ENCODE results near the gene RPS6KL1.

RPS6KL1 gene, protein sequence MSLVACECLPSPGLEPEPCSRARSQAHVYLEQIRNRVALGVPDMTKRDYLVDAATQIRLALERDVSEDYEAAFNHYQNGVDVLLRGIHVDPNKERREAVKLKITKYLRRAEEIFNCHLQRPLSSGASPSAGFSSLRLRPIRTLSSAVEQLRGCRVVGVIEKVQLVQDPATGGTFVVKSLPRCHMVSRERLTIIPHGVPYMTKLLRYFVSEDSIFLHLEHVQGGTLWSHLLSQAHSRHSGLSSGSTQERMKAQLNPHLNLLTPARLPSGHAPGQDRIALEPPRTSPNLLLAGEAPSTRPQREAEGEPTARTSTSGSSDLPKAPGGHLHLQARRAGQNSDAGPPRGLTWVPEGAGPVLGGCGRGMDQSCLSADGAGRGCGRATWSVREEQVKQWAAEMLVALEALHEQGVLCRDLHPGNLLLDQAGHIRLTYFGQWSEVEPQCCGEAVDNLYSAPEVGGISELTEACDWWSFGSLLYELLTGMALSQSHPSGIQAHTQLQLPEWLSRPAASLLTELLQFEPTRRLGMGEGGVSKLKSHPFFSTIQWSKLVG

DNA sequence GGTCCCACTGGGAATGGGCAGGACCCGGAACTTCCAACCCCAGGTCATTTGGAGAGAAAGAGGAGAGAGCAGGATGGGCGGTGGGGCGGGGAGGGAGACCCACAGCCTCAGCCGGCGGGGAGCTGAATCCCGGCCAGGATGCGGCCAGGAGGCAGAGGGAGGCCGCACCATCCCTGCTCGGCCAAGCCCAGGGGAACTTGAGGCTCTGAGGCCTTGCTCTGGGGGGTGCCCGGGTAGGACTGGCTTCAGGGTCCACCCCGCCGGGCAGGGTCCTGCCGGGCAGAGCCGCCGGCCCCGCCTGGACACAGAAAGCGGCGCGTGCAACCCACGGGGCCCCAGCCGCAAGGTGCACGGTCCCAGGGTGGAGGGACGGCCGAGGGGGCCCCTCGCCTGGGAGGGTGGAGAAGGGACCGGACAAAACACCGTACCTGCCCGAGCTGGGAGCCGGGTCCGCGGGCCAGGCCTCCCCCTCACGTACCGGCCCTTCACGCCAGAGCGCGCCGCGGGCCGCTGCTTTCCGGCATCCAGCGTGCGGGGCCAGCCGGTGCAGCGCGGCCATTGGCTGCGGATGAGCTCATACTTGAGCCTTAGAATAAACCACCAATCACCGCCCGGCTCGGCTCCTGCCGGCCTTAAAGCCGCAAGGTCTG lies at the start of gene RPS6KL1:
Gene RPS6KL1 (minus strand): TSS at position 509 of the 650 bp plus-strand sequence. CDS start 1,719 bp downstream, outside the sequence.
- no peak for DNase-seq (ENCODE audit: low read depth, low spot score)

DNA sequence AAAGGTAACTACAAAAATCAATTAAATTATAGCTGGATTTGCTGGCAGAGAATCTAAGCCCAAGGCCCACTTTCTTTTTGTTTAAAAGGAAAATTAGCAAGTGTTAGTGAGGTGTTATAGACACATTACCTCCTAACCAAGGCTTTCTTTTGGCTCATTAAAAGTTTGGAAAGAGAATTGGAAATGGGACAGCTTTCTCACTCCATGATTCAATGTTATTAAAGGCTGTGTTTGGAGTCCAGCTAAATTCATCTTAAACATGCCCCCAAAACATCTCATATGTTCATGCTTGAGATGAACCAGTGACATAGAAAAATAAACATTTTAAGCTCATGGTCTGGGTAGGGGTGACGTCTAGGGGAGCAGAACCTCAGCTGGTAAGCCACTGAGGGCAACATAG lies 45.8 kb upstream of the RPS6KL1 start:
- no peak for DNase-seq (ENCODE audit: low read depth, low spot score)

GRCh38 chr14:74965486-74966153 lies 42.6 kb upstream of the RPS6KL1 start:
- DNase-seq (ENCODE audit: low read depth, low spot score) = no peak

GRCh38 chr14:74964787-74965485 lies 41.9 kb upstream of the RPS6KL1 start:
- no peak for DNase-seq (ENCODE audit: low read depth, low spot score)

GRCh38 chr14:74963705-74964271 lies 40.7 kb upstream of the RPS6KL1 start:
- DNase-seq (ENCODE audit: low read depth, low spot score) = no peak

- DNase-seq (ENCODE audit: low read depth, low spot score) = no peak
These were observed 40.2 kb upstream of the RPS6KL1 start for GRCh38 chr14:74963178-74963704.

DNA sequence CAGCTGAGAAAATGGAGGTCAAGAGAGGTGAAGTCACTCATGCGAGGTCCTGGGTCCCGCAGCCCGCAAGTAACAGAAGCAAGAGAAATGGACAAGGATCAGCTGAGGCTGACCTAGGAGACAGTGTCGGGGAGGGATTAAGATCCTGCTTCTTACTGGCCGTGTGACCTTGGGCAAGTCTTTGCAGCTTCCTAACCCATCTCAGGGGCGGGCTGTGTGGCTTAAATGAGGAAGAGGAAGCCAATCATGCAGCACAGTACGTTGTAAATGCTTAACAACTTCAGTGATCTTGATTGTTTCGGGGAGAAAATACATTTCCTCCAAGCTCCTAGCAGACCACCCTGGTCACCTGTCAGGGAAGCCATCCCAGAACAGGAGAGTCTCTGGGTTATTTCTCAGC lies 39.4 kb upstream of the RPS6KL1 start:
- DNase-seq (ENCODE audit: low read depth, low spot score) = no peak

DNA sequence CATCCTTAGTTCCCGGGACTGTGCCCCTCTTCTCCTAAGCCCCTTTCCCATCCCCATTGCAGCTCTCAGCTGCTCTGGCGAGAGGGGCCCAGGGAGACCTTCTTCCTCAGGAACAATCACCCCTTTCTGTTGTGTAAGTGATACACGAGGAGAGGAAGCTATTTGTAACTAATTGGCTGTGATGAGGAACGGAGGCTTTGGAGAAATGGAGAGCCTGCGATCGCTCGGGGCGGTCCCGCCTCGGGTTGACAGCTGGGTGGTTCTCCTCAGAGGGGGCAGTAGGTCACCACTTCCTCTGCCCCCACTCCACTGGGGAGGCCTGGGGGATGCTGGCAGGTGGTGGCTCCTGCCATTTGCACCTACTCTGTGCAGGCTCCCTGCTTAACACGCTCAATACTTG lies 39.0 kb upstream of the RPS6KL1 start:
- no peak for DNase-seq (ENCODE audit: low read depth, low spot score)

- DNase-seq (ENCODE audit: low read depth, low spot score) = no peak
These were observed 38.3 kb upstream of the RPS6KL1 start for GRCh38 chr14:74961238-74961911.

DNA sequence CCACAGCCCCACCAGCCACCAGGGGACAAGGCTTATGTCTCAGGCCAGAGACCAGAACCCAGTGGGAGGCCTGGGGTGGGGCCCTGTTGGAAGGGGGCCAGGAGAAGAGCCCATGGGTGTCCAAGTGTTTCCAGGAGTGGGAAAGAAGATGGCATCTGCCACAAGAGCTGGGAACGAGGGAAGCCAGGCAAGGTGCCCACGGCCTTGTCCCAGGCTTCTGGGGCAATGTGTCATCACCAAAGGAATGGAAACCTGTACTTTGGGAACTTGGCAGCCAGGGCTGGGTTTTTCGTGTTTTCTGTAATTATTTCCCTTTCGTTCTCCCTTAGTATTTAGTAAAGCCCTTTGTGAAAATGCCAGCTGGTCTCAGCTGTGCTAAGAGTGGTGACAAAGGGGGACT lies 37.7 kb upstream of the RPS6KL1 start:
- DNase-seq (ENCODE audit: low read depth, low spot score) = no peak

DNA sequence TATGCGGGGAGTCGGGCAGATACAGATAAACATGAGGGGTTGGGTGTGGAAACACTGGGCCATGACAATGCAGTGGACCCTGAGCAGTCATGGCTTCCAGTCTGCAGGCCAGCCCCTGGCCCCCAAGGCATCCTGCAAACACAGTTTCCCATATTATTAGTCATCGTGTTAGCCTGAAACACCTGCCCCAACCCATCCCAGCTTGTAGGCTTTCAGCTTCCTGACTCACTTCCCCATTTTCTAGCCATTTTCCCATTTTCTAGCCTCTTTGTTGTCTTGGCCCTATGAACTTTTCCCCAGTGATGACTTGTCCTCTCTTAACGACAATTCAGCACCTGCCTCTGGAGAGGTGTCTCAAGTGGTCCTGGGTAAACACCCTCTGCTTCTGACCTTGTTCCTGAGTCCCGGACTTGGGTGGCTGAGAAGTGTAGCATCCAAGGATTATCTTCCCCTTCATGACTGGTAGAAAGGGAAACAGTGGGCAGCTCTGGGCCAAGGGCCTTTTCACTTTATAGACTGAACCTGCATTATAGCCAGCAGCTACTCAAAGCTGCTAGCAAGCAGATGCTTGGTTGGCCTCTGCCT lies 36.6 kb upstream of the RPS6KL1 start:
- DNase-seq (ENCODE audit: low read depth, low spot score) = no peak

DNA sequence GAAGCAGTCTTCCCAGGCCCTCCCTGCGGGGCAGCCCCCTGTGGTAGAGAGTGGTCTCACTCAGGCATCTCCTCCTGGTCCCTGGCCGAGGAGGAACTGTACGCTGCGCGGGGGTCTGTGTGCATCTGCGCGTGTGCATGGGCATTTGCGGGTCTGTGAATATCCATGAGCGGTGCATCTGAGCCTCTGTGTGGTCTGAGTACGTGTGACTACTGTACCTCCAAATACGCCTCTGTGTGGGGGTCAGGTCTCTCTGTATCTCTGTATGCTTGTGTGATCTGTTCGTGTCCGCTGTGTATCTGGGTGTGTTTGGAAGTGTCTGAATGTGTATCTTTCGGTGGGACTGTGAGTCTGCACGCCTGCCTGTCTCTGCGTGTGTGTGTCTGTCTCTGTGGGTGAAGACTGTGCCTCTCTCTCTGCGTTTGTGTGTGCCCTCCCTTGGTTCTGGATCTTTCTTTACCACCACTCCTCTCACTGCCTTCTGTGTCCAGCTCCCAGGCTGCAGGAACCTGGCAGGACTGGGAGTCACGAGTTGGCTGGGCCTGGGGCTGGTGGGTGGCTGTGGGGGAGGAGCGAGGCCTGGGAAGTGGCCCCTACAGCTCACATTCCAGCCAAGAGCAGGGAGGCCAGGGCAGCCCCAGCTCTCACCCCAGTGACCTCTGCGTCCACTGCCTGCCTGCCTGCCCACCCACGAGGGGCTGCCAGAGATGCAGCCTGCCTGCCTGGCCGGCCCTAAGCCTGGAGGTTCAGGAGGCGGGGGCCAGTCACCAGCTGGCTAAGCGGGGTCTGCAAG lies 33.4 kb upstream of the RPS6KL1 start:
- no peak for DNase-seq (ENCODE audit: low read depth, low spot score)

DNA sequence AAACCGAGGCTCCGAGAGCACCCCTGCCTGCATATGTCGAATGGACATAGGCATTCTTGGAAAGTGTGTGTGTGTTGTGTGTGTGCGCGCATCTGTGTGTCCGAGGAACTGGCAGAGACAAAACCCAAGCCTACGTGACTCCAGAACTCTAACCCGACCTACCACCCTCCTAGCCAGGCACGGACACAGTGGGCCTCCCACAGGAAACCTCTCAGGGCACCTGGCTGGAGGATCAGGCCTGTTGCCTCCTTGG lies 32.9 kb upstream of the RPS6KL1 start:
- DNase-seq (ENCODE audit: low read depth, low spot score) = no peak

DNA sequence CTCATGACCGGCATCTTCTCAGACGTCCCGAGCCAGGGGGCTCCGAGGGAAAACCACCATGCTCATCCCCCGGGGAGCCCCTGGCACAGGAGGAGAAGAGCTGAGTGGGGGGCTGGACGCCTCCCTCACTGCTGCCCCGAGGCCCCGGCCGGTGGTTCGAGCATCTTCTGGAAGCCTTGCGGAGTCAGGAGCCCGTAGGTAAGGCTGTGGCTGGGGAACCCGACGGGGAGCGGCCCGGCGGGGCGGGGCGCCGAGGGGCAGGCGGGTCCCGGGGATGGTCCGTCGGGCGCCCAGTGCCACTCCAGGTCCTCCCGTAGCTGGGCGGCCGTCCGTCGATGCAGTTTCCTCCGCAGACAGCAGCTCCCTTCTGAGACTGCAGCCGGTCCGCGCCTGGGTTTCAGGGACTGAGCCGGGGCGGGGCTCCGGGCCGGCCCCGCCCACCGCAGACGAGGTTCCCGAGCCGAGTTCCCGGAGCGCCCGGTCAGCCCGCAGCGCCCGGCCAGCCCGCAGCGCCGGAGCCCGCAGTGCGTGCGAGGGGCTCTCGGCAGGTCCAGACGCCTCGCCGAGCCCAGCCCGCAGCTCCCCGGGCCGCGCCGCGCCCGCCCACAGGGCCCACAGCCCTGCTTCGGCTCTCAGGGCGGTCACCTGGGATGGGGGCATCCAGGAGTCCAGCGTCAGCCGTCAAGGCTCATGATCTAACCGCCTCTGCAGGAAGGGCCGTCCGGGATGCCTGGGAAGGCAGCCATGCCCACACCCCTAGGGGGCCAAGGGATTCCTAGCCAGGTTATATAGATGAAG lies 32.4 kb upstream of the RPS6KL1 start, which contains the start of gene PGF:
Gene PGF (minus strand): TSS at position 369 of the 798 bp plus-strand sequence. CDS start 355 bp downstream, at position 14.
- DNase-seq (ENCODE audit: low read depth, low spot score) = no peak

DNA sequence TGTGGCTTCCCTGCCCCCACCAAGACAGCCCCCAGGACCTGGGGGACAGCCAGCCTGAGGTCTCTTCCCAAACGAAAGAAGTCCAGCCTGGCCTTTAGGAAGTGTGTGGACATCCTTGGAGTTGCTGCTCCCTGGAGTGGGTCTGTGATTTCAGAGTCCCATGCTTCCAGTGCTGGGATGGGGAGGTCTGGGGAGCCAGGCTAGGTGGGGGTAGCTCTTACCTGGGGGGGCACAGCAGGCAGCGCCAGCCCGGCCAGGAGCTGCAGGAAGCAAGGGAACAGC lies 31.8 kb upstream of the RPS6KL1 start:
- DNase-seq (ENCODE audit: low read depth, low spot score) = no peak

GRCh38 chr14:74954232-74954946 lies 31.3 kb upstream of the RPS6KL1 start:
- no peak for DNase-seq (ENCODE audit: low read depth, low spot score)

GRCh38 chr14:74953686-74954085 lies 30.6 kb upstream of the RPS6KL1 start:
- no peak for DNase-seq (ENCODE audit: low read depth, low spot score)
